HepG2 (cell line): ENCODE results near the gene ASXL1.

ENCODE experiments used
- ARHGAP35 ChIP-seq: sonication (generic); formaldehyde crosslinking; IDR thresholded peaks from 2 replicates; pipeline ENCODE4 v1.9.0; 2022; ENCODE audit warnings: mild to moderate bottlenecking, inconsistent platforms, moderate library complexity, missing genetic modification reagents, borderline replicate concordance
- GTF2F1 ChIP-seq: fragments of 150-350 bp; IDR thresholded peaks from 2 replicates; pipeline ENCODE4 v1.6.1; 2014; ENCODE audit warnings: low read length
- NR2F2 ChIP-seq: IDR thresholded peaks from 2 replicates; pipeline ENCODE4 v1.6.1; 2012; ENCODE audit warnings: low read depth, inconsistent platforms, borderline replicate concordance
- PCBP1 ChIP-seq: fragments of 200-400 bp; formaldehyde crosslinking; IDR thresholded peaks from 2 replicates; pipeline ENCODE4 v1.6.1; 2017; ENCODE audit warnings: mild to moderate bottlenecking, low read depth, low read length, borderline replicate concordance
- PRPF4 ChIP-seq: fragments of 200-400 bp; formaldehyde crosslinking; IDR thresholded peaks from 2 replicates; pipeline ENCODE4 v1.6.1; 2016; ENCODE audit warnings: low read length, low read depth; ENCODE audit not compliant: poor library complexity, severe bottlenecking
- SMAD3 ChIP-seq: sonication (generic); formaldehyde crosslinking; IDR thresholded peaks from 2 replicates; pipeline ENCODE4 v1.4.0; 2020; ENCODE audit warnings: missing genetic modification reagents
- TCF12 ChIP-seq, 2 experiments: fragments of 450-650 bp in 1 of 2; sonication (generic) in 1 of 2; formaldehyde crosslinking in 1 of 2; IDR thresholded peaks; 2 replicates each; pipeline versions ENCODE4 v1.6.1 to v1.8.0; 2017 to 2022; ENCODE audit warnings: antibody characterized with exemption in 1 of 2, mild to moderate bottlenecking in 1 of 2, missing genetic modification reagents in 1 of 2, moderate library complexity in 1 of 2
- UBTF ChIP-seq: sonication (generic); formaldehyde crosslinking; IDR thresholded peaks from 2 replicates; pipeline ENCODE4 v1.4.0; 2020; ENCODE audit warnings: mild to moderate bottlenecking, missing genetic modification reagents
- YY1 ChIP-seq: IDR thresholded peaks from 2 replicates; pipeline ENCODE4 v1.6.1; 2011; ENCODE audit warnings: low read length, low read depth, moderate library complexity, mild to moderate bottlenecking; ENCODE audit not compliant: insufficient read depth, insufficient replicate concordance
- ZFP36 ChIP-seq: fragments of 150-350 bp; IDR thresholded peaks from 2 replicates; pipeline ENCODE4 v1.6.1; 2018; ENCODE audit warnings: borderline replicate concordance, low read length, low read depth; ENCODE audit not compliant: partially characterized antibody
- ZNF263 ChIP-seq: sonication (generic); formaldehyde crosslinking; IDR thresholded peaks from 2 replicates; pipeline ENCODE4 v1.4.0; 2020; ENCODE audit warnings: missing genetic modification reagents
- TF ChIP-seq, protein P1 (sequence below): sonication (generic); formaldehyde crosslinking; IDR thresholded peaks from 2 replicates; pipeline ENCODE4 v1.5.0; 2020; ENCODE audit warnings: missing genetic modification reagents
- TF ChIP-seq, protein P2 (sequence below): sonication (generic); formaldehyde crosslinking; IDR thresholded peaks from 2 replicates; pipeline ENCODE4 v1.4.0; 2020; ENCODE audit warnings: missing genetic modification reagents, mild to moderate bottlenecking, borderline replicate concordance
- TF ChIP-seq, protein P3 (sequence below): sonication (generic); formaldehyde crosslinking; IDR thresholded peaks from 2 replicates; pipeline ENCODE4 v1.5.0; 2020; ENCODE audit warnings: mild to moderate bottlenecking, missing genetic modification reagents, moderate library complexity

- TF ChIP-seq ZFP36 (no peak), TCF12 (IDR thresholded peaks at IDR 0.05) (no peak), TCF12 (CRISPR knock-in tag; IDR thresholded peaks at IDR 0.05) (no peak), ZNF263 (CRISPR knock-in tag) (no peak), YY1 (no peak), UBTF (CRISPR knock-in tag) (no peak), ARHGAP35 (CRISPR knock-in tag) (no peak), GTF2F1 (no peak), SMAD3 (CRISPR knock-in tag) (no peak), PRPF4 (no peak), PCBP1 (no peak), NR2F2 (no peak)
- TF ChIP-seq, protein P1, sequence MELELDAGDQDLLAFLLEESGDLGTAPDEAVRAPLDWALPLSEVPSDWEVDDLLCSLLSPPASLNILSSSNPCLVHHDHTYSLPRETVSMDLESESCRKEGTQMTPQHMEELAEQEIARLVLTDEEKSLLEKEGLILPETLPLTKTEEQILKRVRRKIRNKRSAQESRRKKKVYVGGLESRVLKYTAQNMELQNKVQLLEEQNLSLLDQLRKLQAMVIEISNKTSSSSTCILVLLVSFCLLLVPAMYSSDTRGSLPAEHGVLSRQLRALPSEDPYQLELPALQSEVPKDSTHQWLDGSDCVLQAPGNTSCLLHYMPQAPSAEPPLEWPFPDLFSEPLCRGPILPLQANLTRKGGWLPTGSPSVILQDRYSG (CRISPR knock-in tag) = no peak
- TF ChIP-seq, protein P2, sequence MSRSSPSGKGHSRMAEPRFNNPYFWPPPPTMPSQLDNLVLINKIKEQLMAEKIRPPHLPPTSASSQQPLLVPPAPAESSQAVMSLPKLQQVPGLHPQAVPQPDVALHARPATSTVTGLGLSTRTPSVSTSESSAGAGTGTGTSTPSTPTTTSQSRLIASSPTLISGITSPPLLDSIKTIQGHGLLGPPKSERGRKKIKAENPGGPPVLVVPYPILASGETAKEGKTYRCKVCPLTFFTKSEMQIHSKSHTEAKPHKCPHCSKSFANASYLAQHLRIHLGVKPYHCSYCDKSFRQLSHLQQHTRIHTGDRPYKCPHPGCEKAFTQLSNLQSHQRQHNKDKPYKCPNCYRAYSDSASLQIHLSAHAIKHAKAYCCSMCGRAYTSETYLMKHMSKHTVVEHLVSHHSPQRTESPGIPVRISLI (CRISPR knock-in tag) = no peak
- TF ChIP-seq, protein P3, sequence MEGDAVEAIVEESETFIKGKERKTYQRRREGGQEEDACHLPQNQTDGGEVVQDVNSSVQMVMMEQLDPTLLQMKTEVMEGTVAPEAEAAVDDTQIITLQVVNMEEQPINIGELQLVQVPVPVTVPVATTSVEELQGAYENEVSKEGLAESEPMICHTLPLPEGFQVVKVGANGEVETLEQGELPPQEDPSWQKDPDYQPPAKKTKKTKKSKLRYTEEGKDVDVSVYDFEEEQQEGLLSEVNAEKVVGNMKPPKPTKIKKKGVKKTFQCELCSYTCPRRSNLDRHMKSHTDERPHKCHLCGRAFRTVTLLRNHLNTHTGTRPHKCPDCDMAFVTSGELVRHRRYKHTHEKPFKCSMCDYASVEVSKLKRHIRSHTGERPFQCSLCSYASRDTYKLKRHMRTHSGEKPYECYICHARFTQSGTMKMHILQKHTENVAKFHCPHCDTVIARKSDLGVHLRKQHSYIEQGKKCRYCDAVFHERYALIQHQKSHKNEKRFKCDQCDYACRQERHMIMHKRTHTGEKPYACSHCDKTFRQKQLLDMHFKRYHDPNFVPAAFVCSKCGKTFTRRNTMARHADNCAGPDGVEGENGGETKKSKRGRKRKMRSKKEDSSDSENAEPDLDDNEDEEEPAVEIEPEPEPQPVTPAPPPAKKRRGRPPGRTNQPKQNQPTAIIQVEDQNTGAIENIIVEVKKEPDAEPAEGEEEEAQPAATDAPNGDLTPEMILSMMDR (CRISPR knock-in tag) = no peak
Measured at GRCh38 chr20:32404017-32404416, 45.9 kb downstream of the ASXL1 start.
